Activated CD4-positive, CD25-positive, alpha-beta regulatory T cell treated with anti-CD3 and anti-CD28 coated beads, Interleukin-2, amount 50 U/mL, for 24 hours (primary cell): ENCODE results near the gene GALNT2.

Source experiments
- ATAC-seq, 2 donors: fragments of 150-1000 bp; cut with Tn5 transposase; one replicate each; pipeline ENCODE4 v1.10.0; 2021; ENCODE audit warnings: mild to moderate bottlenecking in 1 of 2, moderate library complexity in 1 of 2

Gene GALNT2

GRCh38 chr1:230286166-230286889, 219.3 kb downstream of the GALNT2 start:
- no peak for ATAC-seq

DNA sequence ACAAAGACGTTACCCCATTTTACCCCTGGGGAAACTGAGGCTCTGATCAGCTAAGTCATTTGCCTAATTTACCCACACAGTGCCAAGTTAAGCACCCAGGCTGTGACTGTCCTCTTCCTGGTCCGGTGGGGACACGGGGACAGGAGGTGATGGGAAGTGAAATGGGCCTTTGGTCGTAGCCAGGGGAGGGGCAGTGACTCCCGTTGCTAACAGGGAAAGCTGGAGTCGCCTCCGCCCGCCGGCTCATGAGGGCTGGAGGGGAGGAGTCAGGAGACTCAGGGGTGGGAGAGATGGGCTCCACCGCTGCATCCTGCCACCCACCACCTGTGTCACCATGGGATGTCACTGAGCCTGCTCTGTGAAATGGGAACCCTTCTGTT, 219.8 kb downstream of the GALNT2 start:
- ATAC-seq: no peak

GRCh38 chr1:230287674-230288315, 220.8 kb downstream of the GALNT2 start:
- ATAC-seq: no peak

DNA sequence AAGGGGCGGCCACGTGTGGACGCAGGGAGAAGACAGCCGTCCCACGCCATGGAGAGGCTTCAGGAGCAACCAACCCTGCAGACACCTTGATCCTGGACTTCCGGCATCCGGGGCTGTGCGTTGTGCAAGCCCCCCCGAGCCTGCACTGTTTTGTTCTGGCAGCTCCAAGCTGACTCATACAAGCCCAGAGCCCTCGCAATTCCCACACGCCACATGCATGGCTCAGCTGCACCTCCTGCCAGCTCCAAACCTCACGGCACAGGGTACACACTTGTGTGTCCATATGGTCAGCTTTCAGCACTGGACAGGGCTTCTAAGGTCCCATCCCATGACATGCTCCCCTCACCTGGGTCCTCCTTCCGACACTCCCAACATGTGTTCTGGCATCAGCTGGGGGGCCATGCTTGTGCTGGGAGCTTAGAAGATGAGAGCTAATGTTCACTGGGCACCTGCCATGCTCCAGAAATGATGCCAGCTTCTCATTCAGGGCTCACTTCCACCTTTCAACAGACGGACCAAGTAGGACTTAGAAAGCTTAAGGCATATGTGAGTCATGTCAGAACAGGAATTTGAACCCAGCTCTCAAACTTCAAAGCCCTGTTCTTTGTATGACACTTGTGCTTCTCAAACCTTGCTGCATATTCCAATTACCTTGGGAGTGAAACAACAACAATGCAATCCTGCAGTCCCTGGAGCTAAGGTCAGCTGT, 221.8 kb downstream of the GALNT2 start:
- ATAC-seq: no peak

- no peak for ATAC-seq
These were observed 222.3 kb downstream of the GALNT2 start for GRCh38 chr1:230289350-230289644.

GRCh38 chr1:230291731-230292620, 224.9 kb downstream of the GALNT2 start:
- ATAC-seq: no peak

DNA sequence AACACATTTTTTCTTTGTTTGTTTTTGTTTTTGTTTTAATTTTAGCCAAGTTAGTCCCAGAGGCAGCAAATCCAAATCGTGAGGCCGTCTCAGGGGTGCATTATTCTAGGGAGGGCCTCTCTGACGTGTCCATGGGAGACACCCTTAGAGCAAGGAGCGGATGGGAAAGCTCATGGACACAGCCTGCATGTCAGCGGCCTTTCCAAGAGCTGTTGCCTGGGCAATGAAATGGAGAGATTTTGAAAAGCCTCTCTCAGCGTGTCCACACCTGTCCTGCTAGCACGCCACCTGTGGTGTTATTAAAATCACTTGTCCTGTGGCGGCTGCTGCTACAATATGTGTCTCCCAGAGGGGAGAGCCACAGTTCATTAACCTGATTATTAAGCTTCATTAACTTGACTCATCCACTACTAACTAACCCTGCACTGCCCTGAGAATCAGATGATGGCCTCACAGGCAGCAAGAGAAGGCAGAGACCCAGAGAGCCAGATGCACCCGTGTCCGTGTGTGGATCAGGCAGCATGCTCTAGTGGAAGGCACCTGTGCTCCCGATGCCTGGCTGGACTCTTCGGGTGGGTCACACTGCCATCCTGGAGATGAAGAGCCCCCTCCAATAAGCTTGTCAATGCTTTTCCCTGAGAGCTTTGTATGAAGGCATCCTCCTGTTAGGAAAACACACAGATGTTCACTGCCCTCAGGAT, 225.8 kb downstream of the GALNT2 start:
- ATAC-seq: no peak

DNA sequence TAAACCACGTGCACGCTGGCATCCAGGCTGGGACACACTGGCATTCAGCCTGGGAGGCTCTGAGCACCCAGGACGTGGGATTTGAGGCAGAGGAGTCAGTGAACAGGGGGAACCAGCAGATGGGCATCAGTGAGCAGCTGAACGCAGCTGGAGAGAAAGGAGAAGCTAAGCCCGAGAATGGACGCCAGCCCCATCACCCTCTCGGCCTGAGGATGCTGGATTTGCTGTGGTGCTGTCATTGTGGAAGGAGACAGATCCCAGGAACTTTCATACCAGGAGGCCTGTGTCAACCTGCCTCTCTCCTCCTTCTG, 226.3 kb downstream of the GALNT2 start:
- no peak for ATAC-seq

DNA sequence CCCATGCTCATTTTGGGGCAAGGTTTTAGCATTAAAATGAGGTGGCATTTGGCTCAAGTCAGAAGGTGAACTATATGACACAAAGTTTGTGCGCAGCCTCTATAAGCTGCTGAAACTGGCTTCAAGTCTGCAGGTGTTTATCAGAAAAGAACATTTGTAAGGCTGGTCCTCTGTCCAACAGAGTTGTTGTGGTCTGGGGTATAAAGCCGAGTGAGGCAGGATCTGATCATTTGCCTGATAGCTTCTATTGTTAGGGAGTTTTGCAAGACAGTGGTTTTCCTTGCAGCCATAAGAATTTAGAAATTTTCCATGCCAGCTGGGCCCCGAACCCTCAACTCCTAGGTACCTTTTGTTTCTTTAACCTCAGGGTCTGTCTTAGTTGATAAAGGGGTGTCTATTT, 228.3 kb downstream of the GALNT2 start:
- no peak for ATAC-seq

- ATAC-seq: no peak
These were observed 232.4 kb downstream of the GALNT2 start for GRCh38 chr1:230299191-230300006.

GRCh38 chr1:230300322-230301301, 233.6 kb downstream of the GALNT2 start:
- no peak for ATAC-seq

- no peak for ATAC-seq
These were observed 234.3 kb downstream of the GALNT2 start for GRCh38 chr1:230301322-230301721.

GRCh38 chr1:230301822-230302221, 234.8 kb downstream of the GALNT2 start:
- ATAC-seq: no peak

GRCh38 chr1:230303069-230303468, 236.0 kb downstream of the GALNT2 start:
- no peak for ATAC-seq

DNA sequence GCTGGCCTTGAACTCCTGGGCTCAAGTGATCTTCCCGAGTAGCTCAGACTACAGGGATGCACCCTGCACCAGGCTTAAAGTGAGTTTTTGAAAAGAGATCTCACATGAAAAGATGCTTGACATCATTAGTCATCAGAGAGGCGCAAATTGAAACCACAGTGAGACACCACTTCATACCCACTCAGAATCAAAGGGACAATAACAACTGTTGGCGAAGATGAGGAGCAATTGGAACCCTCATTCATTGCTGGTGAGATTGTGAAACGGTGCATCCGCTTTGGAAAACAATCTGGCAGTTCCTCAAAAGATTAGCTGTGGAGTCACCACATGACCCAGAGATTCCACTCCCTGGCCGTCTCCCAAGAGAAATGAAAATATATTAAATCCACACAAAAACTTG, 236.8 kb downstream of the GALNT2 start:
- peak in 1 of 2 donors; percentile 32 for ATAC-seq

- ATAC-seq: peak; percentile 79 to 88
These were observed 239.1 kb downstream of the GALNT2 start for GRCh38 chr1:230306169-230306568.

DNA sequence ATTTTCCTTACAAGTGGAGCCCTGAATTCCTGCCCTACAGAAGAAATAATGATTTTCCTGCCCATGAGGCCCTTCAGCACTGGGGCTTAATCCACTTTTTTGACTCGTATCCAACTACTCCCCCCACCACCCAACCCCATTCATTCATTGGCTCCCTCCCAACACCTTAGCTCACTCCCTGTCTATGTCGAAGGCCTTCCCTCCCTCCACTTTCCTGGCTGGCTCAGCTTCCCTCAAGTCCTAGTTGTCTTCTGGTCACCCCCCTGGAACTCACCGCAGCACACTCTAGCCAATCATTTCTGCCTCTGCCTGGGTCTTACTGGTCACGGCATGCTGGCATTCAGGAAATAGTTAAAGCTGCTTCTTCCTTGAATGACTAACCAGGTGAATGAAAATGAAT, 240.2 kb downstream of the GALNT2 start:
- ATAC-seq: no peak

DNA sequence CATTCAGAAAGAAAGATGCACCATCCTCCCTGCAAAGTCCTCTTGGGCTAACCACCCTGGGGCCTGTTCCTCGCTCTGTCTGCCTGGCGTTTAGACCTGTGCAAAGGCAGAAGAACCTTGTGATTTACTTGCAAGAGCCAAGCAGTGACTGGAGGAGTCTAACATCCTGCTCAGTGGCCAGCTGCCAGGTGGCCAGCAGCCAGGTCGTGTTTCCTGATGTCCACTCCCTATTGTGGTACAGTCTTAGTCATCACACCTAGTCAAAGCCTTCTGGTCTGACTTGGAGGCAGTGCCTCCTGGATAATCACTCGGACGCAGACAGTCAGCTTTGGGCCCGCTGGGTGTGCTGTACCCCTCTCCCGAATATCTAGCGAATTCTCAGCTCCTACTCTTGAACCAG, 241.0 kb downstream of the GALNT2 start:
- no peak for ATAC-seq

- no peak for ATAC-seq
These were observed 241.8 kb downstream of the GALNT2 start for GRCh38 chr1:230308821-230309220.

DNA sequence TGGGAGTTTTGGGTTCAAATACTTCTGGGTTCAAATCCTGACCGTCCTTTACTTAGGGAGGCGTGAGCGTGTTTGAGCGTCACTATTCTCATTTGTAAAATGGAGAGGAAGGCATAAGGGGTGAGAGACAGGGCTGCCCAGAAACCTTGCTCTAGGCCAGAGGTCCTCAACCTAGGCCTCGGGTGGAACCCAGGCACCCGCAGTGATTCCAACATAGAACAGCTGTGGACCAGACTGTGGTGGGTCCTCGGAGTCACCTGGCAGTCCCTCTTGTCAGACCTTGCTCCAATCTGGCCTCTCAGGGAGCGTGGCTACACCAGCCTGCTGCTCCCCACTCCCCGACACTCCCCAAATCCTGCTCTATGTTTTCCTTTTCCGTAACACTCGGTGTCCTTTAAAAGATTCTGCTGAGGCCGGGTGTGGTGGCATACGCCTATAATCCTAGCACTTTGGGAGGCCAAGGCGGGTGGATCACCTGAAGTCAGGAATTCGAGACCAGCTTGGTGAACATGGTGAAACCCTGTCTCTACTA, 242.7 kb downstream of the GALNT2 start:
- no peak for ATAC-seq
